ENCODE data around the gene SNRPB. TPM values are rescaled to one million over a fixed set of nuclear protein-coding genes. Genes with fewer than 3 reads are reported as not detected.

Gene SNRPB
- total RNA-seq (2022; extraction: Qiagen RNA extraction; ENCODE audit: low read depth): 746 to 1,050 TPM (median 924 TPM) in 5 replicates

GRCh38 chr20:2470423-2471193 lies at the start of gene SNRPB:
SNRPB (minus strand) TSS chr20:2470789; CDS start chr20:2470690, 99 bp downstream.

GRCh38 chr20:2508631-2509467 lies 38.3 kb upstream of the SNRPB start, which contains the start of gene ZNF343:
ZNF343 (minus strand) TSS chr20:2508915; CDS start chr20:2493895, 15,020 bp downstream.

Other genes with a start within 250 kb of the SNRPB start
- gene TGM3, start 174.8 kb downstream of the SNRPB start, total RNA-seq (2022; extraction: Qiagen RNA extraction; ENCODE audit: low read depth): 0.07 to 0.22 TPM (median 0.08 TPM) in 3 of 5 replicates, not detected in the others
- gene TGM6, start 89.9 kb downstream of the SNRPB start, total RNA-seq (2022; extraction: Qiagen RNA extraction; ENCODE audit: low read depth): not detected in 5 replicates
- 11.6 to 15.1 TPM (median 13.3 TPM) in 5 replicates for gene ZNF343, start 38.1 kb upstream of the SNRPB start, total RNA-seq (2022; extraction: Qiagen RNA extraction; ENCODE audit: low read depth)
- gene TMC2, start 65.8 kb upstream of the SNRPB start, total RNA-seq (2022; extraction: Qiagen RNA extraction; ENCODE audit: low read depth): not detected in 5 replicates
- gene NOP56, start 181.8 kb upstream of the SNRPB start, total RNA-seq (2022; extraction: Qiagen RNA extraction; ENCODE audit: low read depth): 582 to 773 TPM (median 606 TPM) in 5 replicates
- gene IDH3B, start 193.4 kb upstream of the SNRPB start, total RNA-seq (2022; extraction: Qiagen RNA extraction; ENCODE audit: low read depth): 117 to 140 TPM (median 136 TPM) in 5 replicates
- 2.3 to 2.7 TPM (median 2.4 TPM) in 5 replicates for gene EBF4, start 222.0 kb upstream of the SNRPB start, total RNA-seq (2022; extraction: Qiagen RNA extraction; ENCODE audit: low read depth)

All from A549 treated with ZK216348 at 1 μM for 4 hours (cell line).